Measurements from ENCODE around the gene CLNK.

DNA sequence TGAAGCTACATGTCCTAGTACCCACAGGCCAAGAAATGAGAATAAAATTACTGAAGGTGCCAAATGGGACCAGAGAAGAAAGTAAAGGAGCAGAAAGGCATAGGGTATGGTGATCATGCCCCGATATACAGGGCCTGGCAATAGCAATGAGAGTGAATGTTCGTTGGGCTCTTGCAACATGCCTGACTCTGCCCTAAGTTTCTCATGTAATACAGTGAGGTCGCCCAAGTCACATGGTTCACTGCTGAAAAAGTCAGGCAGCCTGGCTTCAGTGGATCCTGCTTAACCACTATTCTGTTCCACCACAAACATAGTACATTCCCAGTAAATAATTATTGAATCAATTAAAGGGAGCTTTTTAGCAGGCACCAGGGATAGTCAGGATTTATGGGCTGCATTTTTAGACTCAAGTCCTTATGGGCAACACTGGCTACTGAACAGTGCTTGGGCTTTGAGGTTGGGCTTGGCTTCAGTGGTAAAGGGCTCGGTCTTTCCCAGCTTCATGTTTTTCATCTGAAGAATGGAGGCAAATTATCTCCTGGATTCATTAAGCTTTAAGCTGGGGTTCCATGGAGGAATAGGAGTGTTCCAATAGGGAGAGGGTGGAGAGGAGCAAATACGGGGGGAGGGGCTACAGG, 160.3 kb downstream of the CLNK start:
- TF ChIP-seq, protein P1, sequence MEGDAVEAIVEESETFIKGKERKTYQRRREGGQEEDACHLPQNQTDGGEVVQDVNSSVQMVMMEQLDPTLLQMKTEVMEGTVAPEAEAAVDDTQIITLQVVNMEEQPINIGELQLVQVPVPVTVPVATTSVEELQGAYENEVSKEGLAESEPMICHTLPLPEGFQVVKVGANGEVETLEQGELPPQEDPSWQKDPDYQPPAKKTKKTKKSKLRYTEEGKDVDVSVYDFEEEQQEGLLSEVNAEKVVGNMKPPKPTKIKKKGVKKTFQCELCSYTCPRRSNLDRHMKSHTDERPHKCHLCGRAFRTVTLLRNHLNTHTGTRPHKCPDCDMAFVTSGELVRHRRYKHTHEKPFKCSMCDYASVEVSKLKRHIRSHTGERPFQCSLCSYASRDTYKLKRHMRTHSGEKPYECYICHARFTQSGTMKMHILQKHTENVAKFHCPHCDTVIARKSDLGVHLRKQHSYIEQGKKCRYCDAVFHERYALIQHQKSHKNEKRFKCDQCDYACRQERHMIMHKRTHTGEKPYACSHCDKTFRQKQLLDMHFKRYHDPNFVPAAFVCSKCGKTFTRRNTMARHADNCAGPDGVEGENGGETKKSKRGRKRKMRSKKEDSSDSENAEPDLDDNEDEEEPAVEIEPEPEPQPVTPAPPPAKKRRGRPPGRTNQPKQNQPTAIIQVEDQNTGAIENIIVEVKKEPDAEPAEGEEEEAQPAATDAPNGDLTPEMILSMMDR (IDR thresholded peaks at IDR 0.05; ENCODE audit: poor library complexity), result no peak
- no peak for TF ChIP-seq EZH2phosphoT487 (IDR thresholded peaks at IDR 0.05; ENCODE audit: low read depth, severe bottlenecking, unreplicated experiment)
- TF ChIP-seq EZH2 (IDR thresholded peaks at IDR 0.05; ENCODE audit: borderline replicate concordance), result no peak
